Body of pancreas (tissue), 4 donors: Measurements from ENCODE around the gene RAPGEF5.

ENCODE experiments used
- CTCF ChIP-seq, 7 experiments: fragments of 450-650 bp in 4 of 7; fragments of 200-600 bp in 3 of 7; sonication (generic) in 3 of 7; IDR thresholded peaks; one replicate each; pipeline ENCODE4 v1.5.1; 2016 to 2019; ENCODE audit warnings: antibody characterized with exemption in 7 of 7
- POLR2A ChIP-seq, 3 donors: fragments of 450-650 bp; IDR thresholded peaks; one replicate each; pipeline ENCODE4 v1.6.1; 2016; ENCODE audit warnings: antibody characterized with exemption in 3 of 3, mild to moderate bottlenecking in 2 of 3

- TF ChIP-seq POLR2A (IDR thresholded peaks at IDR 0.05) (no peak), CTCF (IDR thresholded peaks at IDR 0.05) (no peak)
These were observed 282.1 kb downstream of the RAPGEF5 start for GRCh38 chr7:22074897-22075296.
